ENCODE results near the gene CCDC51.

The CCDC51 gene

DNA sequence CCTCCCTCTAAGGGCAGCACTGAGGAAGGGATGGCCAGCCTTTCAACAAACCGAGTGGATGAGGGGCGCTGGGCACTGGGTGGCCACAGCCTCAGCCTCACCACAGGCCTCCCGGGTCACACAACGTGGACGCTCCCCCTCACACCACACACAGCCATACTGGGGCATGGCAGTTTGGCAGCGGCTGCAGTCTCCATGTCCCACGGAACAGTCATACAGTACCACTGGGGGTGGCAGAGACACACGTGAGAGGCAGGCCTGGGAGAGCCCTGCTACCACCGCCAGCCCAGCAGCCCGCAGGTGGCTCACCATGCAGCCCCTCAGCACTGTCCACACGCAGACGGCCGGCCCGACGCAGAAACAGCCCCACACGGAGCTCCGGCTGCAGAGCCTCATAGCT lies 21.8 kb downstream of the CCDC51 start:
- DNase-seq, result no peak

DNA sequence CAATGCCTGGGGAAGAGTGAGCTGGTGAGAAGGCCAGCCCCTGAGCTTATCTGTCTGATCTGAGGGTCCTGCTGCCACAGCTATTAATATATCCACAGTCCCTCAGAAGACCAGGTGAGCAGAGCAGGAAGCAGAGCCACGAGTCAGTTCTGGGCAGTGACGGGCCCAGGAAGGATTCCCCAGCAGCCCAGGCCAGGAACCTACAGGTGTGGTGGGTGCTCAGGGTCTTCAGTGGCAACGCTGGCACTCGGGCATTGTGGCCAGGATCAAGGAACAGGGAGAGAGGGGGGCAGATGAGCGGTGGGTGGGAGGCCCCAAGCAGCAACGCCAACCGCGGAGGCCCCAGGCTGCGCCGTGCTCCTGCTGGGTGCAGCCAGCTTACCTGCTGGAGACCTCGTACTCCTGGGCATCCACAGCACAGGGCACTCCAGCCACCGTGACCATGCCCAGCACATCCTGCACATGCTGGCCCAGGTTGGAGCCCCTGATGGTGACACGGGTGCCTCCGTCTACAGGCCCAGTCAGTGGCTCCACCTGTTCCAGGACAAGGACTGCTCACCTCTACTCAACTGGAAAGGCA lies 22.3 kb downstream of the CCDC51 start:
- DNase-seq, result no peak

DNA sequence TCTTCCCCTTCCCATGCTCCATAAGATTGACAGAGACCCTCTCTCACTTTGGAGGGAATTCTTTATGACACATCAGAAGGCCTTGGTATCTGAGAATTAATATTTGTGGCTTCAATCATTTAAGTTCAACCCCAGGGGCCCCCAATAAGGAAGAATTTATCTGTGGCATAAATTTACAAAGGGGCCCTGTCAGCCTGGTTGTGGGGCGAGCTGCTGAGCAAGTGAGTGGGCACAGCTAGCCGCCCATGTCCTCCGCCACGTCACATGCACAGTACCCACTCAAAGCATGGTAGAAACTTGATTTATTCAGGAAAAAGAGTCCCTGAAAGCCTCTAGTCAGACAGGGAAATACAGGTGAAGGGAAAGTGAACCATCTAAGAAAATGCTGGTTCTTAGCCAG lies 23.4 kb downstream of the CCDC51 start:
- DNase-seq, result no peak

- no peak for DNase-seq
Measured at GRCh38 chr3:48416091-48416505, 23.8 kb downstream of the CCDC51 start.

DNA sequence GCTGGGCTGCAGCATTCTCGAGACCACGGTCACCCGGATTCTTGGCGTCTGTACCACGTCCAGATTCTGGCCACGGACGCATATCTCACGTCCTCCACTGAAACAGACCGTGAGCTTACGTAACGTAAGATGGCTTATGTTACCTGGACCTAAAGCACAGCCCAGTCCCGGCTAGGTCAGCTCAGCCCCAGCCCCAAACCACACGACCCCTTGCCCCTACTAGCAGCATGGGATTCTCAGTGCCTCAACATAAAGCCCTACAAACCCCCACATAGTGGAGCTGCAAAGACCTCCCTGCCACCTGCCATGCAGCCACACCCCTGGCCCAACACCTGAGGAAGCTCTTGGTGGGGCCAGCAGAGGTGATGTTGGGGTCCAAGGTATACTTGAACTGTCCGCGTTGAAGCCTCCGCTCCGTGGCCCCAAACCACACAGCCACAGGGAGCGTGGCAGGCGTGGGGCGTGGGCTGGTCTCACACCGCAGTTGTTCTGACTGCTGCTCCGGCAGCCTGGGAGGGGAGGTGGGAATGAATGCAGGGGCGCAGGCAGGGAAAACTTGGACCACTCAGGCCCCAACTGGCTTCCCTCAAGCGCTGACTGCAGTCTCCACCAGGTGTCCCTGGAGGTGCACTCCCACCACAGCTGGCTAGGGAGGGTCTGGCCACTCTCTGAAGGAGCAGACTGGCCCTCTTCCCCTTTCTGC lies 24.5 kb downstream of the CCDC51 start:
- DNase-seq, result no peak

GRCh38 chr3:48414376-48415250 lies 25.3 kb downstream of the CCDC51 start:
- no peak for DNase-seq

- DNase-seq, result no peak
Measured at GRCh38 chr3:48413611-48414010, 26.3 kb downstream of the CCDC51 start.

- DNase-seq, result no peak
Measured at GRCh38 chr3:48413086-48413485, 26.8 kb downstream of the CCDC51 start.

GRCh38 chr3:48412375-48413001 lies 27.4 kb downstream of the CCDC51 start:
- no peak for DNase-seq

DNA sequence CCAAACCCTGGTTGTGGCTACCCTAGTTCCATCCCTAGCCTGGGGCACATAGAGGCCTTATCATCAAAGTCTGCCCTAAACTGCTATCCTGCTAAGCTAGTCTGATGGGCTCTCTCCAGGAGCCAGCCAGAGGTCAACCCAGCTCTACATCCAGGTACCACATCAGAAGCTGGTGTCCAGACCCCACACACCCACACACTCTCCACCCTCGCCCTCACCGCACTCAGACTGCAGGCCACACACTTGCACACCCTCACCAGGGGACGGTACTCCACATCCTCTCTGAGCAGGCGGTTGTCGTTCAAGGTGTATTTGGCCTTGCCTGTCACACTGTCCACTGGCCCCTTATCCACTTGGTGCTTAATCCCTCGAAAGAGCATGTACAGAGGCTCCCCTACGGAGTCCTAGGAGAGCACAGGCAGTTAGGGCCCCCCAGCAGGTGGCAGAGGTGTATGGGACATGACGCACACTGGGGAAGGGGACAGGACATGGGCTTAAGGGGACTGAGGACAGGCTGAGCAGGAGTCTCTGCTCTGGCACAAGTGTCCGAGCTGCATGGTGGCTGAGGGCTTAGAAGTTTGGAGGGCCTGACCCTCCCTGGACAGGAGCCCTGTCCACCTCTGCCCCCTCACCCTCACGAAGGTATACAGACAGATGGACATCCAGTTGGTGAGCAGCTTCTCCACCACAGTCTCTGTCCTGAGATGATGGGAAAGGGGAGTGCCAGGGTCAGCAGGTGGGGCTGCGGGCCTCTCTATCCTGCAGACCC lies 28.1 kb downstream of the CCDC51 start:
- no peak for DNase-seq

DNA sequence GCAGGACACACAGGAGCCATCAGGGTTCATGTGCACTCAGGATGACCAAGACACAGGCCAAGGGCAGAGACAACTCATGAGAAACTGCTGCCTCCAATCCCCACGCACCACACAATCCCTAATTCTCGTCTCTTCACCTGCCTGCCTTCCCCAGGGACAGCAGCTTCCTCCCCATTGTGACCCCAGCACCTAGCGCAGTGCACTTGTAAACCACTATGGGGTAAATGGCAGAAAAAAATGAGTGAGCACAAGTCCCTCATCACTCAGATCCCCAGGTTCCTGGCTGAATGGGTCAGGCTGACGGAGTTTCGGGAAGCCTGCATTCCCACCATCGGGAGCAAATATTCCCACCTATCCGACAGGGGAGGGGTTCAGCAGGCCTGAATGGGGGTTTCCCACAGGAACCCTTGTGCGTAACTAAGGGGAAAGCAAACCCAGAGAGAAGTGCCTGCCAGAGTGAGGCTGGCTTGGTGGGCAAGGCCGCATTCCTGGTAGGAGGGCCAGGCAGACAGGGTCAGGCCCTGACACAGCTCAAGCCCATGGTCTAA lies 28.8 kb downstream of the CCDC51 start:
- no peak for DNase-seq

DNA sequence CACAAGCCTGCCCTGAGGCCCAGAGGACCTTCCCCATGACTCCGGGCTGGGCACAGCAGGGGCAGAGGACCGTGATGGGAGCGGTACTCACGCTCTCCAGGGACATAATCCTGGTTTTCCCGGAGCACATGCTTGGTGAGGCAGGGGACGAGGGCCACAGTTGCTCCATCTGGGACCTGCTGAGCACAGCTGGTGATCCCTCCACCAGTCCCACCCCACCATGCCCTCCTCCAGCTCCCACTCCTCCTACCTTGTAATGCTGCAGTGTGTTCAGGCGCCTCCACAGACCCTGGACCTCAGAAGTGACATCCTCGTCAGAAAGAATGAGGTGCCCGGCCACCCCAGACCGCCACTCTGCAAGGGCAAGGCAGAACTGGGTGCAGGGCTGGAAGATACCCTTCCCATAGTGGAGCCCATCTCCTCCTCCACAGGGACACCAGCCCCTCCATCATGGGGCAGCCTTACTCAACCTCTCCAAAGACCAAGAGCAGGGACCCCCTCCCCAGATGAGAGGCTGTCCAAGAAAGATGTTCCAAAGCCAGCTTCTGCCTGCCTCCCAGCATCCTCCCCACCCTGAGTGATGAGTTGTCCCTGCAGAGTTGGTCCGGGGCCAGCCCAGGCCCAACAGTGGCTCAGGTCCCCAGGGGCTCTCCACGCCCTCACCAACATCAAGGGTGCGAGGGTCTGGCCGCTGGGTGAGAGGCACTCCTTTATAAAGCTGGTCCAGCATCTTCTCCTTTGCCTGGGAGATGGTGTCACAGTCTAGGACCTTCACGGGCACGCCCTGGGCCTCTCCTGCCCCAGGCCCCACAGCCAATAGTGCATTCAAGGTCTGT lies 29.5 kb downstream of the CCDC51 start:
- no peak for DNase-seq

DNA sequence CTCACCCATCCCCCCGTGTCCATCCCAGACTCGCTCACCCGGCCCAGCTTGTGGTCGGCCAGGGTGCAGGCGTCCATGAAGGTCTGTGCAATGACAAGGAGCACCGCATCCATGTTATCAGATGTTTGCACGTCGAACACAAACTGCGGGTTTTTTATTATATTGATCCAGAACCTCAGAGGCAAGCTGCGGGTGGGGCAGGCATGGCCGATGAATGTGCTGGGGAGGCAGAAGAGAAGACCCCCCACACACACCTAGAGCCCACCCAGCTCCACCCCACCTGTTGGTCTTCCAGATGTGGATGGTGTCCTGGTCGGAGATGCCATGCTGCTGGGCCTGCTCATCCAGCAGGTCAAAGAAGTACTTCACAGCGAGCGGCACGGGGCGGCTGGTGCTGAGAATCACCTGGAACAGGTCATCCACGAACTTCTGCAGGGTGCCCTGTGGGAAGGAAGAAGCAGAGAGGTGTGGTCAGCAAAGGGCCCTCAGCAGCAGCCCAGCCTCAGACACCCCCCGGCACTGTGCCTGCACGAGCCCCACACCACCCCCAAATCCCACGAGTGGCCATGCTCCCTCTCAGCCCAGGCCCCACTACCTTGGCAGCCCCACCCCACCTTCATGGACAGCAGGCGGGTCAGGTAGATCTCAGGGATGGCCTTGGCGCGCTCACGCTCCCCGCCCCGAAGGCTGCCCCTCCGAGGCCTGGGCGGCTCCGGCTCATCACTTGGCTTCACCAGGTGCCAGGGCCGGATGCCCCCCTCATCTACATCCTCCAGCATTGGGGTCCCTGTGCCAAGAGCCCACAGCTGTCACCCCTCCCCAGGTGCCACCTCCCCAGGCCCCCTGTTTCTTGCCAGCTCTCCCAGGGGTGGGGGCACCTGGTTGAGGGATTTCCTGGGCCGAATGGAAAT lies 30.4 kb downstream of the CCDC51 start:
- no peak for DNase-seq

GRCh38 chr3:48408823-48409281 lies 31.1 kb downstream of the CCDC51 start:
- DNase-seq, result no peak

- no peak for DNase-seq
Measured at GRCh38 chr3:48407542-48408099, 32.3 kb downstream of the CCDC51 start.

- peak; percentile 2 for DNase-seq
Measured at GRCh38 chr3:48406443-48407431, 33.2 kb downstream of the CCDC51 start.

DNA sequence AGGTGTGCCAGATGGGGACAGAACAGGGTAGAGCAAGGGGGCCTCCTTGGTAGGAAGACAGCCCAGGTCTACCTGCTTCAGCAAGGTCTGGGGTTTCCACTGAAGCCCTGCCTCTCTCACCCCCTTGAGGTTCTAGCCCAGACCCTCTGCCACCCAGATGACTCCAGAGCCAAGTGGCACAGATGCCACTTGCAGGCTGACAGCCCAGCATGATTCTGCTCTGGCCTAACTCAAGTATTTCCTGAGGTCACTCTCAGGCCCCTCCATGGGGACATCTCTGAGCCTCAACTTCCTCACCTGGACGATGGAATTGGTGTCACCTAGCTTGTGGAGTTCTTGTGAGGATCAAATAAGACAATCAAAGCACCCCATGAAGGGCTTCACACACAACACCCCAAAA lies 33.9 kb downstream of the CCDC51 start:
- peak; percentile 2 for DNase-seq

GRCh38 chr3:48405343-48405881 lies 34.5 kb downstream of the CCDC51 start:
- DNase-seq, result no peak

All from stimulated activated CD4-positive, alpha-beta T cell treated with anti-CD3 and anti-CD28 coated beads, Interleukin-4, amount 100 ng/mL, for 24 hours (primary cell).